ENCODE results near the gene CABP7.

- TF ChIP-seq CTCF (IDR thresholded peaks at IDR 0.05; ENCODE audit: borderline replicate concordance, extremely low read depth, low read length, poor library complexity, severe bottlenecking), result no peak
- no peak for TF ChIP-seq EZH2 (IDR thresholded peaks at IDR 0.05; ENCODE audit: borderline replicate concordance, low read depth, low read length, severe bottlenecking)
These were observed 5.0 kb downstream of the CABP7 start for GRCh38 chr22:29724843-29725242.
